SU-DHL-6 (cell line): ENCODE measurements around the gene FBXW11.

ENCODE experiments used
- CTCF ChIP-seq: fragments of 200-600 bp; sonication (generic); IDR thresholded peaks from one replicate; pipeline ENCODE4 v1.5.1; 2017; ENCODE audit warnings: antibody characterized with exemption, mild to moderate bottlenecking, low read length, moderate library complexity; ENCODE audit not compliant: insufficient read depth, poor library complexity, severe bottlenecking
- EZH2phosphoT487 ChIP-seq: fragments of 200-600 bp; sonication (generic), shearing (Covaris generic); conservative IDR thresholded peaks from 2 replicates; pipeline ENCODE4 v1.6.1; 2018; ENCODE audit warnings: mild to moderate bottlenecking, antibody characterized with exemption, low read length, moderate library complexity, mixed read lengths

DNA sequence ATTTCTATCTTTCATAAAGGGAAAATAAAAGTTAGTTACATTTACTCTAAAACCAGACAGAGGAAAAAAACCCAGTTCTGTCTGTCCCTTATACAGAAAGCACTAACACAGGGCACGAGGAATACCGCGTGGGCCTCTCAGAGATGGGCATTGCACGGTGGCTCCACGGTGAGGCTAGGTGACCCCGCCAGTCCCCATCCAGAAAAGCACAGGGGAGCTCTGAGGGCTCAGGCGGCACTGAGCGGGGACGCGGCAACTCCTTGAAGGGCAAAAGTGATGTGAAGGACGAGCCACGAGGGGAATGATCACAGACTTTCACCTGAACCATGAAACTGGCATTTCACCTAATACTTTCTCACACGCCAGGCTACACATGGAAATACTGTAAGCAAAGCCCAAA, 35.7 kb upstream of the FBXW11 start:
- no peak for TF ChIP-seq EZH2phosphoT487
- TF ChIP-seq CTCF: no peak
